H1 (cell line): ENCODE measurements around the gene OSBPL9. TPM values are rescaled to one million over a fixed set of nuclear protein-coding genes. Genes with fewer than 3 reads are reported as not detected.

Experiments
- CTCF ChIA-PET: fragments of 300-600 bp; sonication (Branson Sonifier 250); formaldehyde crosslinking; loops from one replicate; lab custom pipeline; 2021; ENCODE audit not compliant: partially characterized antibody; lab: Charles Lee
- POLR2A ChIA-PET: fragments of 300-600 bp; sonication (Branson Sonifier 250); formaldehyde crosslinking; loops from one replicate; lab custom pipeline; 2021; ENCODE audit warnings: inconsistent platforms; ENCODE audit not compliant: partially characterized antibody; lab: Charles Lee
- DNase-seq, 2 experiments: peaks; one replicate each; pipeline versions ENCODE4 v3.0.0 to v3.0.0-alpha.2; 2010 to 2022; ENCODE audit warnings: low spot score in 2 of 2, low read depth in 1 of 2, mixed read lengths in 1 of 2
- FAIRE-seq: peaks from 2 replicates; lab custom pipeline; 2011; peaks lifted over from hg19 to GRCh38; lab: Jason Lieb, UNC
- H2AFZ ChIP-seq: 2 replicates; pipeline ENCODE4 v1.8.1; 2012; ENCODE audit warnings: low read length, inconsistent platforms
- H2AK5ac ChIP-seq: 2 replicates; pipeline ENCODE4 v1.6.1; 2013; ENCODE audit warnings: low read depth, low read length
- H2BK120ac ChIP-seq: replicated peaks from 2 replicates; pipeline ENCODE3; 2013; ENCODE audit warnings: low read depth, low read length, inconsistent platforms
- H2BK12ac ChIP-seq: 2 replicates; pipeline ENCODE4 v1.6.1; 2013; ENCODE audit warnings: low read depth, low read length
- H2BK15ac ChIP-seq: 2 replicates; pipeline ENCODE4 v1.6.1; 2013; ENCODE audit warnings: low read length
- H2BK20ac ChIP-seq: 2 replicates; pipeline ENCODE4 v1.6.1; 2013; ENCODE audit warnings: low read length
- H2BK5ac ChIP-seq: 2 replicates; pipeline ENCODE4 v1.6.1; 2013; ENCODE audit warnings: low read depth, low read length
- H3K14ac ChIP-seq: 2 replicates; pipeline ENCODE4 v1.6.1; 2013; ENCODE audit warnings: inconsistent platforms; ENCODE audit not compliant: insufficient read length
- H3K18ac ChIP-seq: 2 replicates; pipeline ENCODE4 v1.6.1; 2013; ENCODE audit warnings: low read length; ENCODE audit errors: extremely low read depth
- H3K23ac ChIP-seq: 2 replicates; pipeline ENCODE4 v1.6.1; 2013; ENCODE audit warnings: inconsistent platforms; ENCODE audit not compliant: insufficient read length
- H3K23me2 ChIP-seq: 2 replicates; pipeline ENCODE4 v1.6.1; 2013; ENCODE audit warnings: low read depth, low read length
- H3K27ac ChIP-seq: 2 replicates; pipeline ENCODE4 v1.6.1; 2011; ENCODE audit warnings: low read depth, low read length, inconsistent platforms
- H3K27me3 ChIP-seq, 4 experiments: replicated peaks in 1 of 4; 1 replicate in 1 of 4; 2 replicates in 3 of 4; pipeline versions ENCODE4 v1.6.1 to v1.8.1; 2011 to 2013; ENCODE audit warnings: low read length in 3 of 4, mild to moderate bottlenecking in 3 of 4, inconsistent platforms in 2 of 4, mixed read lengths in 2 of 4, moderate library complexity in 1 of 4; ENCODE audit not compliant: control insufficient read depth in 3 of 4, insufficient read depth in 3 of 4; ENCODE audit errors: extremely low read depth in 1 of 4
- H3K36me3 ChIP-seq, 4 experiments: 2 replicates each; pipeline versions ENCODE4 v1.6.1 to v1.8.1; 2011 to 2013; ENCODE audit warnings: mild to moderate bottlenecking in 4 of 4, low read length in 3 of 4, moderate library complexity in 2 of 4, control low read depth in 1 of 4, inconsistent platforms in 1 of 4; ENCODE audit not compliant: insufficient read depth in 4 of 4, control insufficient read depth in 2 of 4
- H3K4ac ChIP-seq: replicated peaks from 2 replicates; pipeline ENCODE3; 2013; ENCODE audit warnings: low read length, low read depth, mixed read lengths, inconsistent platforms; ENCODE audit not compliant: insufficient read length
- H3K4me1 ChIP-seq, 4 experiments: replicated peaks in 1 of 4; 1 replicate in 1 of 4; 2 replicates in 3 of 4; pipeline versions ENCODE4 v1.6.1 to v1.8.1; 2011 to 2013; ENCODE audit warnings: low read length in 3 of 4, inconsistent platforms in 2 of 4, mixed read lengths in 1 of 4; ENCODE audit not compliant: insufficient read depth in 4 of 4, control insufficient read depth in 3 of 4
- H3K4me2 ChIP-seq, 2 experiments: 2 replicates each; pipeline versions ENCODE4 v1.6.1 to v1.8.1; 2011 to 2013; ENCODE audit warnings: low read depth in 2 of 2, low read length in 2 of 2, control low read depth in 1 of 2, inconsistent platforms in 1 of 2, mild to moderate bottlenecking in 1 of 2; ENCODE audit not compliant: insufficient read depth in 1 of 2
- H3K4me3 ChIP-seq, 4 experiments: fragments of 200-600, 300-600 bp in 1 of 4; sonication (generic), shearing (Covaris generic), sonication (Bioruptor Twin) in 1 of 4; 2 replicates each; pipeline versions ENCODE4 v1.5.1 to v1.8.1; 2011 to 2016; ENCODE audit warnings: low read length in 4 of 4, low read depth in 3 of 4, control low read depth in 2 of 4, inconsistent platforms in 2 of 4, mild to moderate bottlenecking in 2 of 4, mixed read lengths in 1 of 4, moderate library complexity in 1 of 4; ENCODE audit not compliant: insufficient read depth in 2 of 4; ENCODE audit errors: extremely low read depth in 1 of 4
- H3K56ac ChIP-seq: replicated peaks from 2 replicates; pipeline ENCODE3; 2013; ENCODE audit warnings: low read depth, mild to moderate bottlenecking, mixed read lengths, low read length, inconsistent platforms; ENCODE audit not compliant: insufficient read length
- H3K79me1 ChIP-seq: 2 replicates; pipeline ENCODE4 v1.6.1; 2013; ENCODE audit warnings: low read depth, low read length, control low read depth
- H3K79me2 ChIP-seq, 2 experiments: 2 replicates each; pipeline versions ENCODE4 v1.6.1 to v1.8.1; 2012 to 2013; ENCODE audit warnings: low read length in 2 of 2, mild to moderate bottlenecking in 2 of 2, inconsistent platforms in 1 of 2; ENCODE audit not compliant: insufficient read depth in 2 of 2, control insufficient read depth in 1 of 2
- H3K9ac ChIP-seq, 4 experiments: replicated peaks in 1 of 4; 1 replicate in 1 of 4; 2 replicates in 3 of 4; pipeline versions ENCODE4 v1.6.1 to v1.8.1; 2011 to 2013; ENCODE audit warnings: low read depth in 3 of 4, low read length in 3 of 4, control low read depth in 2 of 4, mild to moderate bottlenecking in 2 of 4, moderate library complexity in 2 of 4, inconsistent platforms in 1 of 4; ENCODE audit errors: extremely low read depth in 1 of 4
- H3K9me3 ChIP-seq, 2 experiments: 2 replicates each; pipeline versions ENCODE4 v1.6.1 to v1.8.1; 2012 to 2013; ENCODE audit warnings: mild to moderate bottlenecking in 2 of 2, moderate library complexity in 2 of 2, control low read depth in 1 of 2, inconsistent platforms in 1 of 2, low read depth in 1 of 2, low read length in 1 of 2, mixed read lengths in 1 of 2; ENCODE audit not compliant: insufficient read depth in 2 of 2
- H4K20me1 ChIP-seq, 2 experiments: replicated peaks in 1 of 2; 2 replicates each; pipeline versions ENCODE3 to v1.8.1; 2011 to 2013; ENCODE audit warnings: inconsistent platforms in 2 of 2, low read length in 2 of 2, mild to moderate bottlenecking in 1 of 2; ENCODE audit not compliant: insufficient read depth in 2 of 2, control insufficient read depth in 1 of 2
- H4K5ac ChIP-seq: 2 replicates; pipeline ENCODE4 v1.6.1; 2013; ENCODE audit warnings: low read length, low read depth, mixed read lengths, inconsistent platforms; ENCODE audit not compliant: insufficient read length
- H4K8ac ChIP-seq: 2 replicates; pipeline ENCODE4 v1.8.0; 2013; ENCODE audit warnings: mild to moderate bottlenecking, moderate library complexity, low read length, inconsistent platforms; ENCODE audit not compliant: insufficient read depth; ENCODE audit errors: extremely low read depth
- H4K91ac ChIP-seq: replicated peaks from 2 replicates; pipeline ENCODE3; 2013; ENCODE audit warnings: low read length, mixed read lengths, inconsistent platforms; ENCODE audit not compliant: insufficient read length
- CBX5 ChIP-seq: fragments of 300-800, 300-1000 bp; sonication (generic); IDR thresholded peaks from 2 replicates; pipeline ENCODE4 v1.7.1; 2016; ENCODE audit warnings: antibody characterized with exemption, low read length, low read depth
- CHD1 ChIP-seq: IDR thresholded peaks from 2 replicates; pipeline ENCODE4 v1.6.1; 2012; ENCODE audit warnings: low read depth, low read length, improper control_type of control experiment
- WGBS, 2 experiments: shearing (Covaris generic) in 1 of 2; methylation state at CpG; one replicate each; pipeline versions ENCODE4 v1.1.6 to v1.1.7; 2013 to 2015; ENCODE audit warnings: low lambda C conversion rate in 2 of 2, mixed read lengths in 2 of 2, inconsistent platforms in 1 of 2, low coverage in 1 of 2, missing lambda C conversion rate in 1 of 2; ENCODE audit not compliant: insufficient replicate concordance in 2 of 2, insufficient coverage in 1 of 2, insufficient read length in 1 of 2; ENCODE audit errors: extremely low coverage in 1 of 2, missing lambda C conversion rate in 1 of 2; 5-methylcytosine and 5-hydroxymethylcytosine counted together
- polyA plus RNA-seq, 7 experiments: library from polyadenylated mRNA; depleted of rRNA in 3 of 7; stranded (reverse) in 5 of 7; unstranded in 2 of 7; fragments of >200 nt in 5 of 7; fragments of 200-250 nt in 2 of 7; gene quantifications; 1 replicate in 5 of 7; 2 replicates in 1 of 7; 4 replicates in 1 of 7; pipeline versions ENCODE4 v1.2.1 to v1.2.3, GENCODE V29; 2011 to 2013; ENCODE audit warnings: missing spikeins in 2 of 7, mixed read lengths in 2 of 7
- total RNA-seq: library from RNA; stranded (reverse); fragmentation: NEBNext Ultra II Directional; extraction: Animal tissue kit (Norgen Biotek cat#: 25700); gene quantifications from 2 replicates; pipeline ENCODE4 v1.2.1, GENCODE V29; 2021

The OSBPL9 gene
- total and polyA plus RNA-seq, 2 of the 8 experiments (the other 6 are each of a cell fraction or from before 2014, with no cell fraction given): 58.2 to 71.6 TPM

DNA sequence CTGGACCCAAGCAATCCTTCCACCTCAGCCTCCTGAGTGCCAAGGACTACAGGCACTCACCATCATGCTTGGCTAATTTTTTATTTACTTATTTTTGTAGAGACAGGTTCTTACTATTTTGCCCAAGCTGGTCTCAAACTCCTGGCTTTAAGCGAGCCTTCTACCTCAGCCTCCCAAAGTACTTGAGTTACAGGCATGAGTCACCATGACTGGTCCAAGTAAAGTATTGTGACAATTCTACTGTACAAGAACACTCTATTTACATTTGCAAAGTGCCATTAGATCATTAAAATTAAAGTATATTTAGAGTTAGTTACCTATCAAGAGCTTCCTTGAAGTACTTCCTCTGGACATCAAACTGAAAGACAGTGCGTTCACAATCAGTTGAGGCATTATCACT is 216.8 kb downstream of the OSBPL9 start:
- no peak for DNase-seq
- TF ChIP-seq CHD1 (no peak), CBX5 (no peak)
- Histone ChIP-seq H3K79me1 (no peaks in the 10 kb centered on the region), H2BK15ac (no peak overlapping the region), H3K4me1 (no peaks in the 10 kb centered on the region), H2BK12ac (no peak overlapping the region), H3K4me2 (no peak overlapping the region), H2BK5ac (no peak overlapping the region), H2BK20ac (no peak overlapping the region), H4K8ac (no peak overlapping the region), H3K18ac (no peak overlapping the region), H3K27me3 (no peaks in the 10 kb centered on the region), H4K91ac (no peak overlapping the region), H2AK5ac (no peak overlapping the region), H2AFZ (no peak overlapping the region), H3K36me3 (peaks cover 6 to 31% (median 18%) of the 10 kb centered on the region in 4 experiments; a peak in 6 of 8 replicates), H3K9me3 (no peaks in the 10 kb centered on the region), H3K23ac (no peak overlapping the region), H3K23me2 (no peaks in the 10 kb centered on the region), H3K14ac (no peak overlapping the region), H2BK120ac (no peak overlapping the region), H3K56ac (no peak overlapping the region), H3K4me3 (no peak overlapping the region), H3K9ac (no peak overlapping the region), H4K5ac (no peak overlapping the region), H3K27ac (no peak overlapping the region), H3K4ac (no peak overlapping the region), H4K20me1 (no peaks in the 10 kb centered on the region), H3K79me2 (no peaks in the 10 kb centered on the region)
- ChIA-PET POLR2A (no interaction called here), CTCF (interaction anchor here (0.6 kb wide), 1 partner anchor 239 kb away, joined by 5 read pairs; no protein-coding TSS in a partner anchor)
- FAIRE-seq: no peak
- 96% methylated on average over 2 of the region's 2 CpGs; no CpG with 5 or more reads in 1 of the 2 experiments for WGBS, 2 experiments
